ENCODE results near the gene GABARAPL2.
"Not testable (repeated sequence)": the region's sequence is repeated elsewhere in the genome, so short reads cannot be mapped to it uniquely, and the experiment has no call there.

GABARAPL2 gene

GRCh38 chr16:75538882-75539565 is 27.2 kb upstream of the GABARAPL2 start:
- not testable (repeated sequence) for H3K36me3 Mint-ChIP-seq (ENCODE audit: insufficient read depth); H3K27me3 Mint-ChIP-seq; H3K4me3 Mint-ChIP-seq; H3K27ac Mint-ChIP-seq; ATAC-seq (replicated peaks); H3K4me1 Mint-ChIP-seq (ENCODE audit: low read depth in 2 of 2); DNase-seq; H3K9me3 Mint-ChIP-seq

- ATAC-seq (replicated peaks) (no peak), DNase-seq (no peak)
- no peaks in the 10 kb centered on the region for H3K9me3 Mint-ChIP-seq
- no peaks in the 10 kb centered on the region for H3K4me1 Mint-ChIP-seq (ENCODE audit: low read depth in 2 of 2)
- no peak overlapping the region for H3K4me3 Mint-ChIP-seq
- no peaks in the 10 kb centered on the region for H3K36me3 Mint-ChIP-seq (ENCODE audit: insufficient read depth)
- no peaks in the 10 kb centered on the region for H3K27me3 Mint-ChIP-seq
- no peak overlapping the region for H3K27ac Mint-ChIP-seq
These were observed 24.9 kb upstream of the GABARAPL2 start for GRCh38 chr16:75541236-75541635.

- not testable (repeated sequence) for H3K4me3 Mint-ChIP-seq; H3K4me1 Mint-ChIP-seq (ENCODE audit: low read depth in 2 of 2); H3K27me3 Mint-ChIP-seq; H3K36me3 Mint-ChIP-seq (ENCODE audit: insufficient read depth); H3K9me3 Mint-ChIP-seq; ATAC-seq (replicated peaks); DNase-seq; H3K27ac Mint-ChIP-seq
These were observed 23.7 kb upstream of the GABARAPL2 start for GRCh38 chr16:75542462-75542861.

- not testable (repeated sequence) for H3K36me3 Mint-ChIP-seq (ENCODE audit: insufficient read depth); H3K4me3 Mint-ChIP-seq; H3K27me3 Mint-ChIP-seq; H3K9me3 Mint-ChIP-seq; H3K4me1 Mint-ChIP-seq (ENCODE audit: low read depth in 2 of 2); H3K27ac Mint-ChIP-seq; DNase-seq; ATAC-seq (replicated peaks)
These were observed 20.3 kb upstream of the GABARAPL2 start for GRCh38 chr16:75545879-75546278.

DNA sequence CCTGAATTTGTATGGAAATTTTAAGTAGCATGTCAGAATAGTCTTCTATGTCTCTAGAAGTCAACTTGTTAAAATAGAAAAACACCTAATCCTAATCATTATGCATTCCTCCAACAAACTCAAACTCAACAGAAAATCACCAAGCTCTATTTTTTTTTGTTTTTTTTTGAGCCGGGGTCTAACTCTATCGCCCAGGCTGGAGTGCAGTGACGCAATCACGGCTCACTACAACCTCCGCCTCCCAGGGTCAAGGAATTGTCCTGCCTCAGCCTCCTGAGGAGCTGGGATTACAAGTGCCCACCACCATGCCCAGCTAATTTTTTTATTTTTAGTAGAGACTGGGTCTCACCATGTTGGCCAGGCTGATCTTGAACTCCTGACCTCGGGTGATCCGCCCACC is 19.9 kb upstream of the GABARAPL2 start:
- H3K27me3 Mint-ChIP-seq: peaks cover 0 to 8% of the 10 kb centered on the region in 2 donors
- peaks cover 2% of the 10 kb centered on the region for H3K36me3 Mint-ChIP-seq (ENCODE audit: insufficient read depth)
- DNase-seq: no peak
- H3K4me3 Mint-ChIP-seq: no peak overlapping the region
- H3K4me1 Mint-ChIP-seq (ENCODE audit: low read depth in 2 of 2): no peaks in the 10 kb centered on the region
- no peaks in the 10 kb centered on the region for H3K9me3 Mint-ChIP-seq
- no peak for ATAC-seq (replicated peaks)
- no peak overlapping the region for H3K27ac Mint-ChIP-seq

GRCh38 chr16:75548456-75548855 is 17.7 kb upstream of the GABARAPL2 start:
- not testable (repeated sequence) for DNase-seq; H3K27me3 Mint-ChIP-seq; H3K36me3 Mint-ChIP-seq (ENCODE audit: insufficient read depth); ATAC-seq (replicated peaks); H3K4me1 Mint-ChIP-seq (ENCODE audit: low read depth in 2 of 2); H3K27ac Mint-ChIP-seq; H3K9me3 Mint-ChIP-seq; H3K4me3 Mint-ChIP-seq

GRCh38 chr16:75550211-75550662 is 15.9 kb upstream of the GABARAPL2 start:
- DNase-seq (no peak), ATAC-seq (replicated peaks) (peak; percentile 61)
- Mint-ChIP-seq H3K4me1 (ENCODE audit: low read depth in 2 of 2) (peaks cover 0 to under 1% of the 10 kb centered on the region in 2 donors), H3K9me3 (no peaks in the 10 kb centered on the region), H3K4me3 (no peak overlapping the region), H3K27ac (no peak overlapping the region), H3K27me3 (peaks cover 0 to 8% of the 10 kb centered on the region in 2 donors), H3K36me3 (ENCODE audit: insufficient read depth) (peaks cover 2% of the 10 kb centered on the region)

- no peak overlapping the region for H3K4me3 Mint-ChIP-seq
- peaks cover 0 to 8% of the 10 kb centered on the region in 2 donors for H3K27me3 Mint-ChIP-seq
- no peak overlapping the region for H3K27ac Mint-ChIP-seq
- H3K4me1 Mint-ChIP-seq (ENCODE audit: low read depth in 2 of 2): peaks cover 4 to 8% of the 10 kb centered on the region in 2 donors
- H3K36me3 Mint-ChIP-seq (ENCODE audit: insufficient read depth): peaks cover 4% of the 10 kb centered on the region
- ATAC-seq (replicated peaks) (no peak), DNase-seq (no peak)
- H3K9me3 Mint-ChIP-seq: no peaks in the 10 kb centered on the region
These were observed 13.2 kb upstream of the GABARAPL2 start for GRCh38 chr16:75552951-75553350.

DNA sequence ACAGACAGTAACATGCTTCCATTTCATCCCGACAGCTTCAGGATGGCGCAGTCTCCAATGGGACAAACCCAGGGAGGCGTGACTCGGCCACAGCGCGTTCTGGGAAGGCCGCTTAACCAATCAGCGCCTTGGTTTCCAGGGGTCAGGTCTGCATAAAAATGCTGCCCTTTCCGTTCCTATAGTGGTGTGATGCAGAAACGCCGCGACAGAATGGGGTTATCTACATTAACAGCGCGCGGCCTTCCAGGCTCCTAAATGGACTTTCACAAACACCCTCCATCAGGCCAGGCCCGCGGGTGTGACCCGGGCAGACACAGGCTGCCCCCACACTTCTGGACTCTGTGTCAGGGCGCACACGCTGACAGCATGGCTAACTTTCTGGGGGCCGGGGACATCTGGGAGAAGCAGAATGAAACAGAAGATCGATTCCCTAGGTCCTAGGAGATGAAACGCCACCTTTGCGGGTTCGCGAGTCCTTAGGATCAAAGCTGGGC is 10.9 kb upstream of the GABARAPL2 start:
- DNase-seq (no peak), ATAC-seq (replicated peaks) (no peak)
- H3K27me3 Mint-ChIP-seq: peaks cover 8% of the 10 kb centered on the region in 2 donors
- no peaks in the 10 kb centered on the region for H3K9me3 Mint-ChIP-seq
- peaks cover 4 to 8% of the 10 kb centered on the region in 2 donors for H3K4me1 Mint-ChIP-seq (ENCODE audit: low read depth in 2 of 2)
- peaks cover 4% of the 10 kb centered on the region for H3K36me3 Mint-ChIP-seq (ENCODE audit: insufficient read depth)
- peak overlapping the region; percentile 86 to 88 for H3K4me3 Mint-ChIP-seq
- H3K27ac Mint-ChIP-seq: peak overlapping the region; percentile 80 to 92

- H3K27me3 Mint-ChIP-seq: peaks cover 8 to 10% of the 10 kb centered on the region in 2 donors
- H3K36me3 Mint-ChIP-seq (ENCODE audit: insufficient read depth): peaks cover 4% of the 10 kb centered on the region
These were observed 10.3 kb upstream of the GABARAPL2 start, which contains the start of gene TMEM231 for GRCh38 chr16:75555707-75556430. Gene TMEM231 (minus strand): TSS chr16:75556252. CDS start chr16:75556209, 43 bp downstream.

DNA sequence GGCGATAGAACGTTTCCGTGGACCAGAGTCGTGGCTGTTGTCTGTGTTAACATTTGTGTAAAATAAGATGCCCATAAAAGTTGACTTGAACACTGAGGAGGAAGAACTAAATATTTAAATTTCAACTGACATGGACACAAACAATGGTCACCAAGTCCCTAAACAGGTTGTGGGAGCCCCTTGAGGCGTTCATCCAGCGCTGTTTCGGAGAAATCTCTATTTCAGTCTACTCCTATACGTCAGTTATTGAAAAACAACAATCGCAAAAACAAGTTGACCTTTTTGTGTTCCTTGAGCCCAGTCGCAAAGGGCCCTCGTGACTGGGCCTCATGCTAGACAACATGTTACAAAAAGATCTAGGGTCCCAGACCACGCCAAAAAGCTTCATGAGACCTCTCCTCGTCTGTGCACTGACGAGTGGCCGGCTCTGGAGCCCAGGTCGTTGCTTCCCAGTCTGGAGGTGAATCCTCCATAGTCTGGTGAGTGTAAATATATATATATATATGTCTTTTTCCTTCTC is 9.7 kb upstream of the GABARAPL2 start:
- ATAC-seq (replicated peaks) (no peak), DNase-seq (no peak)
- Mint-ChIP-seq H3K4me1 (ENCODE audit: low read depth in 2 of 2) (peaks cover 4 to 8% of the 10 kb centered on the region in 2 donors), H3K9me3 (no peaks in the 10 kb centered on the region), H3K4me3 (peak overlapping the region; percentile 86 to 88), H3K27me3 (peaks cover 8 to 10% of the 10 kb centered on the region in 2 donors), H3K36me3 (ENCODE audit: insufficient read depth) (peaks cover 4% of the 10 kb centered on the region), H3K27ac (peak overlapping the region; percentile 80 to 92)

More at GRCh38 chr16:75555707-75556430, 10.3 kb upstream of the GABARAPL2 start, which contains the start of gene TMEM231:
- H3K9me3 Mint-ChIP-seq: no peaks in the 10 kb centered on the region
- H3K4me3 Mint-ChIP-seq: peak within 1 kb of the TSS; percentile 86 to 88
- H3K4me1 Mint-ChIP-seq (ENCODE audit: low read depth in 2 of 2): peaks cover 4 to 8% of the 10 kb centered on the region in 2 donors
- ATAC-seq (replicated peaks) (peak; percentile 94), DNase-seq (peak; percentile 95 to 97 (median 95))
- H3K27ac Mint-ChIP-seq: peak within 1 kb of the TSS; percentile 80 to 92

GRCh38 chr16:75558846-75559401 is 7.3 kb upstream of the GABARAPL2 start:
- no peak overlapping the region for H3K27ac Mint-ChIP-seq
- DNase-seq (no peak), ATAC-seq (replicated peaks) (no peak)
- peaks cover 4 to 8% of the 10 kb centered on the region in 2 donors for H3K4me1 Mint-ChIP-seq (ENCODE audit: low read depth in 2 of 2)
- H3K4me3 Mint-ChIP-seq: no peak overlapping the region
- H3K36me3 Mint-ChIP-seq (ENCODE audit: insufficient read depth): peaks cover 4% of the 10 kb centered on the region
- H3K27me3 Mint-ChIP-seq: peaks cover 21 to 29% of the 10 kb centered on the region in 2 donors
- no peaks in the 10 kb centered on the region for H3K9me3 Mint-ChIP-seq

All from effector memory CD8-positive, alpha-beta T cell (primary cell).